Panc1 (cell line): ENCODE data around the gene ZFR2. TPM values are rescaled to one million over a fixed set of nuclear protein-coding genes. Genes with fewer than 3 reads are reported as not detected.
A peak's percentile ranks its signal among the peaks of the same experiment; 100 is the strongest.

Source experiments
- ATAC-seq: fragments of 200-7000 bp; cut with Tn5 transposase; 2 replicates; pipeline ENCODE4 v1.9.1; 2020; ENCODE audit warnings: mild to moderate bottlenecking, moderate library complexity
- BruUV-seq: library from RNA; stranded (reverse); fragments of 400-500 nt; replicated peaks from 2 replicates; lab custom pipeline; 2021; lab: Mats Ljungman, UMichigan
- CTCF ChIA-PET: fragments of 300-600 bp; sonication (Branson Sonifier 250); formaldehyde crosslinking; loops from one replicate; lab custom pipeline; 2022; ENCODE audit warnings: antibody characterized with exemption; lab: Charles Lee
- POLR2A ChIA-PET: fragments of 300-600 bp; sonication (Branson Sonifier 250); formaldehyde crosslinking; loops from one replicate; lab custom pipeline; 2022; ENCODE audit warnings: antibody characterized with exemption; lab: Charles Lee
- DNase-seq: peaks from one replicate; pipeline ENCODE4 v3.0.0-alpha.2; 2010; ENCODE audit warnings: low read depth, low spot score
- H3K27ac ChIP-seq: 2 replicates; pipeline ENCODE4 v1.5.1; 2011; ENCODE audit warnings: mild to moderate bottlenecking, low read length, inconsistent platforms
- H3K27me3 ChIP-seq: fragments of 200-500 bp; sonication (Bioruptor generic); 2 replicates; pipeline ENCODE4 v1.6.0; 2014; ENCODE audit warnings: low read length, inconsistent platforms; ENCODE audit not compliant: control insufficient read depth, insufficient read depth
- H3K36me3 ChIP-seq: fragments of 200-500 bp; sonication (Bioruptor generic); 2 replicates; pipeline ENCODE4 v1.5.1; 2014; ENCODE audit warnings: inconsistent platforms, mild to moderate bottlenecking, low read length, moderate library complexity; ENCODE audit not compliant: control insufficient read depth, insufficient read depth
- H3K4me1 ChIP-seq: 2 replicates; pipeline ENCODE4 v1.5.1; 2011; ENCODE audit warnings: inconsistent platforms, mild to moderate bottlenecking, low read length, moderate library complexity; ENCODE audit not compliant: control insufficient read depth, insufficient read depth
- H3K4me3 ChIP-seq, 2 experiments: 2 replicates each; pipeline ENCODE4 v1.5.1; 2011 to 2012; ENCODE audit warnings: low read depth in 2 of 2, low read length in 2 of 2, mild to moderate bottlenecking in 2 of 2, inconsistent platforms in 1 of 2, moderate library complexity in 1 of 2
- H3K9me3 ChIP-seq: fragments of 200-500 bp; sonication (Bioruptor generic); 2 replicates; pipeline ENCODE4 v1.5.1; 2014; ENCODE audit warnings: low read depth, mild to moderate bottlenecking, inconsistent platforms, low read length, moderate library complexity; ENCODE audit not compliant: control insufficient read depth, insufficient read depth
- CTCF ChIP-seq: fragments of 450-650 bp; IDR thresholded peaks from 2 replicates; pipeline ENCODE4 v1.5.1; 2017; ENCODE audit warnings: mild to moderate bottlenecking
- POLR2AphosphoS5 ChIP-seq: IDR thresholded peaks from 2 replicates; pipeline ENCODE4 v1.6.1; 2012; ENCODE audit warnings: mild to moderate bottlenecking, low read depth, low read length, moderate library complexity
- REST ChIP-seq, 2 experiments: IDR thresholded peaks; 2 replicates each; pipeline ENCODE4 v1.6.1; 2011 to 2012; ENCODE audit warnings: low read depth in 2 of 2, control low read depth in 1 of 2, low read length in 1 of 2, mild to moderate bottlenecking in 1 of 2, moderate library complexity in 1 of 2; ENCODE audit not compliant: insufficient read depth in 1 of 2
- SIN3A ChIP-seq: IDR thresholded peaks from 2 replicates; pipeline ENCODE4 v1.6.1; 2012; ENCODE audit warnings: low read depth, mild to moderate bottlenecking, low read length, moderate library complexity, borderline replicate concordance; ENCODE audit not compliant: insufficient read depth
- TCF7L2 ChIP-seq: IDR thresholded peaks from 2 replicates; pipeline ENCODE4 v1.6.1; 2011; ENCODE audit warnings: mild to moderate bottlenecking, low read depth, low read length, inconsistent platforms
- in situ Hi-C: cut with HindIII; loops from 2 replicates; pipeline ENCODE4 v1.10.0; 2016; ENCODE audit warnings: low sequenced_read_pairs, low pct_unique_long_range_greater_than_20kb
- intact Hi-C: fragments of 100-400 bp; cut with micrococcal nuclease; formaldehyde crosslinking; loops from one replicate; pipeline ENCODE4 v1.10.0; 2022; ENCODE audit not compliant: unreplicated experiment
- total RNA-seq: library from RNA; stranded (reverse); gene quantifications from one replicate; pipeline ENCODE4 v1.2.1, GENCODE V29; 2021; ENCODE audit not compliant: unreplicated experiment

ZFR2 gene
- total RNA-seq, 1 experiment from 2014 or later = 0.74 TPM

- ChIA-PET CTCF (no interaction called here), POLR2A (no interaction called here)
- Histone ChIP-seq H3K27ac (no peak overlapping the region), H3K9me3 (no peaks in the 10 kb centered on the region), H3K36me3 (no peaks in the 10 kb centered on the region), H3K27me3 (no peaks in the 10 kb centered on the region), H3K4me1 (no peaks in the 10 kb centered on the region), H3K4me3 (no peak overlapping the region)
- no peak for TF ChIP-seq CTCF
- no peak for TF ChIP-seq TCF7L2
- no peak for TF ChIP-seq REST (IDR thresholded peaks at IDR 0.05; ENCODE audit: insufficient read depth in 1 of 2, low read depth in 2 of 2, low read length in 1 of 2)
- TF ChIP-seq POLR2AphosphoS5 = no peak
- TF ChIP-seq SIN3A = no peak
- DNase-seq (no peak), ATAC-seq (no peak)
- in situ Hi-C loops = no loop called here
- intact Hi-C loops = no loop called here
- BruUV-seq = no TSS peak
Measured at GRCh38 chr19:3882041-3882384, 13.2 kb upstream of the ZFR2 start.

GRCh38 chr19:3881272-3882040 is 12.6 kb upstream of the ZFR2 start:
- CTCF ChIA-PET = interaction anchor here (0.5 to 0.6 kb wide), 2 partner anchors 285 to 745 kb away, joined by 3 read pairs; no protein-coding TSS in a partner anchor
- Histone ChIP-seq H3K9me3 (no peaks in the 10 kb centered on the region), H3K27ac (no peak overlapping the region), H3K4me3 (peak overlapping the region in 1 of 2 experiments; percentile 4; a peak in 1 of 4 replicates), H3K4me1 (no peaks in the 10 kb centered on the region), H3K27me3 (no peaks in the 10 kb centered on the region), H3K36me3 (no peaks in the 10 kb centered on the region)
- POLR2A ChIA-PET = interaction anchor here (0.6 kb wide), 1 partner anchor 311 kb away, joined by 5 read pairs; no protein-coding TSS in a partner anchor
- TF ChIP-seq TCF7L2 (no peak), POLR2AphosphoS5 (no peak)
- DNase-seq (no peak), ATAC-seq (no peak; the same call in 1 of the 2 replicates)
- BruUV-seq = no TSS peak
- in situ Hi-C loops (no loop called here), intact Hi-C loops (no loop called here)
